Calu3 (cell line): Measurements from ENCODE around the gene NUP54. TPM values are rescaled to one million over a fixed set of nuclear protein-coding genes. Genes with fewer than 3 reads are reported as not detected.

ENCODE experiments used
- BruUV-seq: library from RNA; stranded (reverse); fragments of 400-500 nt; replicated peaks from 2 replicates; lab custom pipeline; 2021; lab: Mats Ljungman, UMichigan
- CTCF ChIA-PET: fragments of 300-600 bp; sonication (Branson Sonifier 250); formaldehyde crosslinking; loops from one replicate; lab custom pipeline; 2022; ENCODE audit warnings: antibody characterized with exemption; lab: Charles Lee
- DNase-seq: peaks from one replicate; pipeline ENCODE4 v3.0.0; 2022
- H3K27ac Mint-ChIP-seq: one replicate; pipeline ENCODE4 v1.8.0; 2022; ENCODE audit warnings: mixed read lengths; ENCODE audit not compliant: unreplicated experiment
- H3K27me3 Mint-ChIP-seq: one replicate; pipeline ENCODE4 v1.8.0; 2022; ENCODE audit warnings: mixed read lengths; ENCODE audit not compliant: unreplicated experiment
- H3K36me3 Mint-ChIP-seq: one replicate; pipeline ENCODE4 v1.8.0; 2022; ENCODE audit warnings: mild to moderate bottlenecking, moderate library complexity, mixed read lengths; ENCODE audit not compliant: insufficient read depth, unreplicated experiment
- H3K4me1 Mint-ChIP-seq: one replicate; pipeline ENCODE4 v1.8.0; 2022; ENCODE audit warnings: mild to moderate bottlenecking, low read depth, mixed read lengths; ENCODE audit not compliant: unreplicated experiment
- H3K4me3 Mint-ChIP-seq: one replicate; pipeline ENCODE4 v1.8.0; 2022; ENCODE audit warnings: mild to moderate bottlenecking, low read depth, moderate library complexity, mixed read lengths; ENCODE audit not compliant: unreplicated experiment
- H3K9me3 Mint-ChIP-seq: one replicate; pipeline ENCODE4 v1.8.0; 2022; ENCODE audit warnings: low read depth, mixed read lengths; ENCODE audit not compliant: unreplicated experiment
- CTCF ChIP-seq: fragments of 200-600 bp; IDR thresholded peaks from one replicate; pipeline ENCODE4 v1.8.0; 2022; ENCODE audit warnings: antibody characterized with exemption; ENCODE audit not compliant: unreplicated experiment
- intact Hi-C: fragments of 100-400 bp; cut with micrococcal nuclease; formaldehyde crosslinking; loops from one replicate; pipeline ENCODE4 v1.10.0; 2022; ENCODE audit not compliant: unreplicated experiment
- total RNA-seq: library from RNA; stranded (reverse); gene quantifications from 2 replicates; pipeline ENCODE4 v1.2.3, GENCODE V29; 2022

NUP54 gene
- total RNA-seq, 1 experiment from 2014 or later: 33.9 TPM

- Mint-ChIP-seq H3K4me3 (no peak overlapping the region), H3K27me3 (no peaks in the 10 kb centered on the region), H3K4me1 (no peaks in the 10 kb centered on the region), H3K9me3 (peaks cover 2% of the 10 kb centered on the region), H3K36me3 (peaks cover 4% of the 10 kb centered on the region), H3K27ac (no peak overlapping the region)
- BruUV-seq: no TSS peak
- CTCF ChIA-PET: interaction anchor here (0.6 kb wide), 1 partner anchor 1179 kb away, joined by 4 read pairs; no protein-coding TSS in a partner anchor
- no peak for TF ChIP-seq CTCF
- intact Hi-C loops: no loop called here
- no peak for DNase-seq
These were observed 39.0 kb upstream of the NUP54 start for GRCh38 chr4:76187152-76187551.

GRCh38 chr4:76182463-76182862 is 34.3 kb upstream of the NUP54 start:
- no peak for TF ChIP-seq CTCF
- H3K36me3 Mint-ChIP-seq: peaks cover 3% of the 10 kb centered on the region
- intact Hi-C loops: loop anchor here (5.0 kb wide), 1 partner anchor 70 kb away; the partner anchor contains the start of gene FAM47E
- H3K4me3 Mint-ChIP-seq: no peak overlapping the region
- H3K27ac Mint-ChIP-seq: no peak overlapping the region
- H3K4me1 Mint-ChIP-seq: no peaks in the 10 kb centered on the region
- CTCF ChIA-PET: no interaction called here
- no peak for DNase-seq
- BruUV-seq: no TSS peak
- no peaks in the 10 kb centered on the region for H3K9me3 Mint-ChIP-seq
- no peaks in the 10 kb centered on the region for H3K27me3 Mint-ChIP-seq

- CTCF ChIA-PET: interaction anchor here (0.6 to 3.0 kb wide), 8 partner anchors 12 to 201 kb away, joined by 3 to 32 read pairs (median 4); partner anchors contain the start of gene STBD1
- no peaks in the 10 kb centered on the region for H3K9me3 Mint-ChIP-seq
- peak; percentile 79 for TF ChIP-seq CTCF
- no TSS peak for BruUV-seq
- intact Hi-C loops: loop anchor here (1.0 to 5.0 kb wide), 3 partner anchors 73 to 199 kb away; partner anchors contain the start of genes FAM47E and STBD1
- H3K4me3 Mint-ChIP-seq: no peak overlapping the region
- H3K36me3 Mint-ChIP-seq: peaks cover 3% of the 10 kb centered on the region
- peak; percentile 78 for DNase-seq
- H3K27me3 Mint-ChIP-seq: no peaks in the 10 kb centered on the region
- no peaks in the 10 kb centered on the region for H3K4me1 Mint-ChIP-seq
- H3K27ac Mint-ChIP-seq: no peak overlapping the region
These were observed 31.5 kb upstream of the NUP54 start for GRCh38 chr4:76179398-76180318.

GRCh38 chr4:76178296-76178695 is 30.1 kb upstream of the NUP54 start:
- Mint-ChIP-seq H3K4me3 (no peak overlapping the region), H3K9me3 (no peaks in the 10 kb centered on the region), H3K27ac (no peak overlapping the region), H3K36me3 (peaks cover 4% of the 10 kb centered on the region), H3K4me1 (no peaks in the 10 kb centered on the region), H3K27me3 (no peaks in the 10 kb centered on the region)
- no peak for DNase-seq
- intact Hi-C loops: loop anchor here (5.0 kb wide), 1 partner anchor 129 kb away; the partner anchor contains the start of gene STBD1
- CTCF ChIA-PET: no interaction called here
- BruUV-seq: no TSS peak
- no peak for TF ChIP-seq CTCF
